ENCODE results near the gene ALDH7A1.

DNA sequence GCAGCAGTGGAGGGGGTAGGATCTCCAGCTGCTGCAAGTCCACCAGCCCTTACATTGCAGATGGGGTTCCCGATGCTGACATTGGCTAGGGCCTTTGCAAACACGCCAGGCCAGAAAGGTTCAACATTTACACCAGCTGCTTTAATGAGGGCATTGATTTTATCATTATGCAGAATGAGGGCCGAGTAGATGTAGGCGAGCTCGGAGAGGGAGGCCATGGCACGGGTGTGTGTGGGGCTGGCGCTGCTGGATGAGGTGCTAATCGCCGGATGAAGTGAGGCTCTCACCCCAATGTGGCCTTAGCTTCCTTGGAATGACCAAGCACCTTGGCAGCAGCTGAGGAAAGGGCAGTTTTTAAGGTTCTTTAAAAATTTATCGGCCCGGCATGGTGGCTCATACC, 33.1 kb upstream of the ALDH7A1 start:
- TF ChIP-seq CTCF (IDR thresholded peaks at IDR 0.05): no peak
- TF ChIP-seq POLR2A (IDR thresholded peaks at IDR 0.05): no peak
